ENCODE measurements around the gene TCF15. TPM values are rescaled to one million over a fixed set of nuclear protein-coding genes. Genes with fewer than 3 reads are reported as not detected.
"Not testable (repeated sequence)": the region's sequence is repeated elsewhere in the genome, so short reads cannot be mapped to it uniquely, and the experiment has no call there.

Gene TCF15
- total RNA-seq, 1 experiment from 2014 or later: not detected

DNA sequence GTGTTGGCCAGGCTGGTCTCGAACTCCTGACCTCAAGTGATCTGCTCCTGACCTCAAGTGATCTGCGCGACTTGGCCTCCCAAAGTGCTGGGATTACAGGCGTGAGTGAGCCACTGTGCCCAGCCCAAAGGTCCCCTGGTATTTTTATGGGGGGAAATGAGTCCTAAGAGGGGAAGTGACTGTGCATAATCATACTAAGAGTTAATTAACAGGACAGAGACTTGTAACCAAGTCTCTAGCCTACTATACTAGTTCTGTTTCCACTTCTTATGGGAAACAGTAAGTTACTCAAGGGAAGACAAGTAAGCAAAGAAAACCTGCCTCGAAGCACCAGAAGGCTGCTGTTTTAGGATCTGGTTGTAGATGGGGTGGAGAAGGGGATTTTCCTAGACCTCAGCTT, 27.9 kb downstream of the TCF15 start:
- DNase-seq (ENCODE audit: low read depth): no peak

DNA sequence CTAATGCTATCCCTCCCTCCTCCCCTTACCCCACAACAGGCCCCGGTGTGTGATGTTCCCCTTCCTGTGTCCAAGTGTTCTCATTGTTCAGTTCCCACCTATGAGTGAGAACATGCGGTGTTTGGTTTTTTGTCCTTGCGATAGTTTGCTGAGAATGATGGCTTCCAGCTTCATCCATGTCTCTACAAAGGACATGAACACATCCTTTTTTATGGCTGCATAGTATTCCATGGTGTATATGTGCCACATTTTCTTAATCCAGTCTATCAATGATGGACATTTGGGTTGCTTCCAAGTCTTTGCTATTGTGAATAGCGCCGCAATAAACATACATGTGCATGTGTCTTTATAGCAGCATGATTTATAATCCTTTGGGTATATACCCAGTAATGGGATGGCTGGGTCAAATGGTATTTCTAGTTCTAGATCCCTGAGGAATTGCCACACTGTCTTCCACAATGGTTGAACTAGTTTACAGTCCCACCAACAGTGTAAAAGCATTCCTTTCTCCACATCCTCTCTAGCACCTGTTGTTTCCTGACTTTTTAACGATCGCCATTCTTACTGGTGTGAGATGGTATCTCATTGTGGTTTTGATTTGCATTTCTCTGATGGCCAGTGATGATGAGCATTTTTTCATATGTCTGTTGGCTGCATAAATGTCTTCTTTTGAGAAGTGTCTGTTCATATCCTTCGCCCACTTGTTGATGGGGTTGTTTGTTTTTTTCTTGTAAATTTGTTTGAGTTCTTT, 31.0 kb downstream of the TCF15 start:
- not testable (repeated sequence) for DNase-seq (ENCODE audit: low read depth)

DNA sequence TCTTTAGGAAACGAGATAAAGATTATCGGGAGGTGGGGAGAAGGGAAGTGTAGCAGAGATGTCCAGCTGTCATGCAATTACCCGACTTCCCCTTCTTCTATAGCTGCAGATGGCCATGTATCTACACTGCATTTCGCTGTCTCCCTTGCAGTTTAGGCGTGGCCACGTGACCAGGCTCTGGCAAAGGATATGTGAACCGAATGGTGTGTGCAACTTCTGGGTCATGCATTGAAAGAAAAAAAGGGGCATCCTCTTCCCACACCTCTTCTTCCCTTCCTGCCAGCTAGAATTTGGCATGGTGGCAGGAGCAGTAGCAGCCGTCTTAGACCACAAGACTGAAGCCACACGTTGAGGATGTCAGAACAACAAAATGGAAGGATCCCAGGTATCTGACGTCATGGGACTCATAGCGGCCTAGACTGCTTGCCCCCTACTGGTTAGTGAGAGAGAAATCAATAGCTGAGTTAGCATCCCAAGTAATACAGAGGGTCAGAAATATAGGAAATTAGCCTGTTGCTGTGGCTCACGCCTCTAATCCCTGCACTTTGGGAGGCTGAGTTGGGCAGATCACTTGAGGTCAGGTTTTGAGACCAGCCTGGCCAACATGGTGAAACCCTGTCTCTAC, 32.8 kb downstream of the TCF15 start:
- peak; percentile 73 for DNase-seq (ENCODE audit: low read depth)

DNA sequence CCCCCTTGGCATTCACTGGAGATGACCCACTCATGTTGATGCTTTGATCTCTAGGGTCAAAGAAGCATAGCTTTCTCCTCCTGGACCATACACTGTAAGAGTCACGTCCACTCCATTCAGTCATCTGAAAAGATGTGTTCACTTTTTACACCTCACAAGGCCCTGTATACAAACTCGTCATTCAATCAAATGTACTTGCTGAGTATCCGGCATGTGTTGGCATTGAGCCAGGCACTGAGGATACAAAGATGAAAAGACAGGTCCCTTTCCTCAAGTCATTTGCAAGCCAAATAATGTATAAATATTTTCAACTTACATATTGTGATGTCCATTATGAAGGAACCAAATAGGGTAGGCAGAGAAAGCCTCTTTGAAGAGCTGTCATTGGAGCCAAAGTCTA, 34.0 kb downstream of the TCF15 start:
- DNase-seq (ENCODE audit: low read depth): no peak

DNA sequence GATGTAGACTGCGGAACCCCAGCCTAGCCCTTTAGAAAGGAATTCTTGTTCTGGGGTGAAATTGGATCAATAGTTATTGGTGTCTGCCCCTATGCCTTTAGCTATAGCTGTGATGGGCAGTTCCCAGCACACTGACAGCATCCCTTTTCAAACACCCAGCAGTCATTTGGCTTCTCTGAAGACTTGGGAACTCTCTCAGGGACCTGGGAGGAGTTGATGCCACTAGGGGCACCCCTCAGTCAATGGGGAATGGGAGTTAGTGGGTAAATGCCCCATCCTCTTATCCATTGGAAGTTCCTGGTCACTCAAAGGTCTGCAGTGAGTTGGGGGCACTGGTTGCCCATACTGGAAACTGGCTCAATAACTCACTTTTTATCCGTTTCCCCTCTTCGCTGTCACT, 34.9 kb downstream of the TCF15 start:
- DNase-seq (ENCODE audit: low read depth): no peak

DNA sequence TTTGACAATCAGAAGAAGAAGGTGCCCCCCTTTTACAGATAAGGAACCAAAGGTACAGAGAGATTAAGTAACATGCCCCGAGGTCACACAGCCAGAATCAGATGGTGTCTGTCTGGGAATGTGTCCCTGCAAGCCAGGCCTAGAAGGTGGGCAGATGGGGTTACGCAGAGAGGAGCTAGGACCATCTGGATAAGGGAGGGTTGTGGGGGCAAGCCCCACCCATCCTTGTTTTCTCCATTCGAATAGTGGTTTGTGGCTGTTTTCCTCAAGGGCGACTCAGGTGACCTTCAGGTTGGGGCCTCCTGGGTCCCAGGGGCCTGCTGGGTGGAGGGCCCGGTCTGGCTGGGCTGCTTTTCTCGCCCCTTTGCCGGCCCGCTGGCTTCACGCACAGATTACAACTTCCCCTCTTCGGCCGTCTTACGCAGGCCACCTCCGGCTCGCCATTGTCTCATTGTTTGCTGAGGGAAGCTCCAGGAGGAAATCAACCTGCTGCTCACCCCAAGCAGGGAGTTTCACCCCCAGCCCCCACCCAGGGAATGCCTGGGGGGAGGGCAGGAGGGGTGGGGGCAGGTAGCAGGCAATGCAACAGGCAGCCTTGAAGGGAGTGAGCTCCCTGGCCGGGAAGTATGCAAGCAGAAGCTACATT, 35.7 kb downstream of the TCF15 start:
- no peak for DNase-seq (ENCODE audit: low read depth)

DNA sequence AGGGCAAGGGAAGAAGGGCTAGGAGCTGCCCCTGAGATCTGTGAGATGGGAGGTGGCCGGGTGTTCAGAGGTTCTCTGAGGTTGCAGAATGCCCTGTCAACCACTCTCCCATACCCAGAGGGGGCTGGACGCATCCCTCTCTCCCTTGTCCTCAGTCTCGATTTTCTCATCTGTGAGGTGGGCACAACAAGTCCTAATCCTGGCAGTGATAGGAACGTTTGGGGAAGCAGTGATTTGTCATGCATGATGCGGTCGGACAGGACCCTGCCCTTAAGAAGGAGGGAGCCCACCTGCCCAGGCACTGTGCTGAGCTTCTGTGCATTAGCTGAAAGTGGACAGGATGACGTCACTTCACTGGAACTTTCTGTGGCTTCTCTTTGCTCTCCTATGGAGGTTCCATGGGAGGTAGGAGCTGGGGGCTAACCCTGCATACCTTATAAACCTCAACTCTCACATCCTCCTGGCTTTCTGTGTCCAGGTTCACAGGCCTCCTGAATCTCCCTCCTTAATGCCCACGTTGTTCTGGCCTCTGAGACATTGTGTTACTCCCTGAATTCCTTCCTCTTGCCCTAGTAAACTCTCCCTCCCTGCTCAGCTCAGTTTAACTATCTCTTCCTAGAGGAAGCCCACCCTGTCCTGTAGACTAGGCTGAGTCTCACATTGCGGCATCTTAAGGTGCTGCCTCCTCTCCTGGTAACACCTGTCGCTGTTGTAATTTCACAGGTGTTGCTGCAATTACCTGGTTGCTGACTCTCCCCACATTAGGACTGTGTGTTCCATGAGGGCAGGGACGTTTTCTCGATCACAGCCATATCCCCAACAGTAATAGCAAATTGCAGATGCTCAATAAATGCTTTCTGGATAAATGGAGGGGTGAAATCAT, 36.5 kb downstream of the TCF15 start:
- peak; percentile 51 for DNase-seq (ENCODE audit: low read depth)

DNA sequence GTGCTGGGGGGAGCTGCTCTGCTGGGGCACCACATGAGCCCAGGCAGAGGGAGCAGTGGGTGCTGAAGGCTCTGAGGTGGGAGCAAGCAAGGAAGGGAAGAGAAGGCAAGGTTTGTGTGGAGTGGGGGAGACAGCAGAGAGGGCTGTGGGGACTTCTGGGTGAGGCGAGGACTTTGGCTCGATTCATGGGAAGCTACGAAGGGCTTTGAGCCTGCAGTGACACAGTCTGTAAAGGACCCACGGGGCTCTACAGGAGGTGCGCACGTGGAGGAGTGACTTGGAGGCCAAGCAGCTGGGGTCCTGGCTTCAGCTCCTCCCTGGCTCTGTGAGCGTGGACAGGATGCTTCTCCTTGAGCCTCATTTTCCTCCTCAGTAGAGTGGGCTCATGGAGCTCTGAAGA, 37.4 kb downstream of the TCF15 start:
- DNase-seq (ENCODE audit: low read depth): no peak

DNA sequence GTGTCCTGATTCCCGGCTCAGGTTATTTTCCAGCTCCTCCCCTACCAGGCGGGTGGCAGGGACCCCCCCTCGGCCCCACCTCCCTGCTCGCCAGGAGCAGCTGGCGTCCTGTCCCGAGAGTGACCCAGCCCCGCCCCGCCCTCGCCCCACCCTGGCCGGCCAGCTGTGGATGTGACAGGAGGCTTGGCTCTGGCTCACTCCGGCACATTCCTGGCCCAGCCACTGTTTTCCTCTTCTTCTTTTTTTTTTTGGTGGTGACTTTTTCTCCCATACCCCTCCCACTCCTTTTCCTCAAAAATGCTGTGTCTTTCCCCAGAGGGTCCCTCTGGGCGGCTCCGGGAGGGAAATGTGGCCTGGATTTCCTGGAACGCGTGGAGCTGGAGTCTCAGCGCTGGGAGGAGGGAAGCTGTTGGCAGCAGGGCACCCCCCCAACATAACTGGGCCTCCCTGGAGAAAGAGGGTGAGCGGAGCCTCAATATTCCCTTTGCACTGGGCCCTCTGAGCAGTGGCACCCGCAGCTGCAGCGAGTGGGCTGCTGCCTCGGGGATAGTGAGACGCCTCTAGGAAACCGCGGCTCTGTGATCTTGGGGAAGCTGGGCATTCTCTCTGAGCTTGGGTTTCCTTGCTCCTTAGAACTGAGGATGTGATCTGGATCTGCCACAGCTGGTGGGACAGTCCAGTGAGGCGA, 38.2 kb downstream of the TCF15 start:
- peak; percentile 27 for DNase-seq (ENCODE audit: low read depth)

DNA sequence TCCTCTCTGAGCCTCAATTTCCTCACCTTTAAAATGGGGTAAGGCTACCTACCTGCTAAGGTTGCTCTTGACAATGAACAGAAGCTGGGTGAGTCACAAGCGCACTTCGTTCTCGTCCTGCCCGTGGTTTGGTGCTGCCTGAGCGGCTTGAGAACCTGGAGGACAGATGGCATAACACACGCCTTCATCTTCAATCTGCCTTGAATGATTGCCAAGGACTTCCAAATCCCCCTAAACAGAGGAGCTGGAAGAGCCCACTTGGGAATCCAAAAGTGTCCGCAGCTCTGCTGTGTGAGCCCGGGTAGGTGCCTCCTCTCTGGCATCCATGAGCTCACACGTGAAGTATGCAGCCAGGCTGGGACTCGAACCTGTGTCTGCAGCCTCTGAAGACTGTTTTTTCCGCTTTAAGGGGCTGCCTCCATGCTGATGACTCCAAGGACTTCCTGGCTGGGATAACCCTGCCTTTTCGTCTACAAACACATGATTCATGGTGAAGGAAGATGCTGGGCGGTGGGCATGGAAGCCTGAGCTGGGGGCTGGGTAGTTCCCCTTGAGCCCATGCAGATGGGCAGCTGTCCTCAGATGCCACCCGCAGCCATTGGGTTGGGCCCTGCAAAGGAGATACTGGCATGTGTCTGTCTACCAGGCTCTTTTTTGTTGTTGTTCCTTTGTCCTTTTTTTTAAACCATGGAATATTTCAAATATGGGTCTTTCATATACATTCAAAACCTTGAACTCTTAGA, 41.3 kb downstream of the TCF15 start:
- DNase-seq (ENCODE audit: low read depth): no peak

DNA sequence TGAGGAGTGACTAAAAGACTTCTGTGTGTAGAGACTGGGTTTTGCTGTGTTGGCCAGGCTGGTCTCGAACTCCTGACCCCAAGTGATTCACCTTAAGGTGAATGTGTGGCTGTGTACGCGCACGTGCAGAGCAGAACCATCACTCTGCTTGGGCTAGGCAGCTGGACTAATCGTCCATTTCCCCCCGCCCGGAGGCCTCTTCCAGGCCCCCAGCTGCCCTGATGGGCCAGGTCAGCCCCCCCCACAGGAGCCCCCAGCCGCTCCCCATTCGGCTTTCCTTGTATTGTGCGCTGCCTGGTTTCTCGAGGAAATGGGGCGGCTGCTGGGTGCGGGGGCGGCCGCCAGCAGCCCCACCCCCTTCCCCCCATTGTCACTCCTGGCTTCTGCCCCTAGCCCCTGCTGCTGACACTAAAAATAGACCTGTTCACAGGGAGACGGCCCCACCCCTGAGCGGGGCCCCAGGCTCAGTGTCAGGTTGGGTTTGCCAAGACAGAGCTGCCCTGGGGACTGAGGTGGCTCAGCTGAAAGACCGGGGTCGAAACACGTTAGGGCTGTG, 41.9 kb downstream of the TCF15 start:
- peak; percentile 28 for DNase-seq (ENCODE audit: low read depth)

DNA sequence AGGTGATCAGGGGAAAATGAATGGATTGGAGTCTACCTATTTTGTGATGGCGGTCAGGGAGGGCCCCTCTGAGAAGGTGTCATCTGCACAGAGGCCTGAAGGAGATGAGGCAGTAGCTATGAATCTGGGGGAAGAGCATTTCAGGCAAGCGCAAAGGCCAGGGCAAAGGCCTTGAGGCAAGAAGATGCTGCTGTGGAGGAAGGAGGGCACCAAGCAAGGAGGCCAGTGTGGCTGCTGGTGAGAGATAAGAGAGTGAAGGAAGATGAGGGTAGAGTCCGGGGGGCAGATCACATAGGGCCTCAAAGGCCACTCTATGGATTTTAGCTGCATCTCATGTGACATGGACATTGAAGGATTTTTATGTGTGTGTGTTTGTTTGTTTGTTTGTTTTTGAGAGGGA, 45.9 kb downstream of the TCF15 start:
- DNase-seq (ENCODE audit: low read depth): no peak

DNA sequence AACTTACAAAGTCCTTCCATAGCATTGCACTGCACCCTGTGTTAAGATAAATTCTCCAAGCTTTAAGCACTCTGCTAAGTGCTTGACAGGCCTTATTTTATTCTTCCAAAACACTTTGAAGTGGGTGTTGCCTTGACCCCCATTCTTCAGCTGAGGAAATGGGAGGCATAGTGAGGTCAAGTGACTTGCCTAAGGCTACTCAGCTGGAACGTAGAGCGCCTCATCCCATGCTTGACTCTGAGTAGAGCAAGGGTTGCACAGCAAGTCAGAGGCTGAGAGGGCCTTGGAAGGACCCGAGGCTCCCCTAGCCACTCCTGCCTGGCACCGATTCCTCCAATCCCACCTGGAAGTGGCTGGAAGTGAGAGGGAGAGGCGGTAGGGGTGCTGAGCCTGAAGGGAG, 46.9 kb downstream of the TCF15 start:
- DNase-seq (ENCODE audit: low read depth): no peak

DNA sequence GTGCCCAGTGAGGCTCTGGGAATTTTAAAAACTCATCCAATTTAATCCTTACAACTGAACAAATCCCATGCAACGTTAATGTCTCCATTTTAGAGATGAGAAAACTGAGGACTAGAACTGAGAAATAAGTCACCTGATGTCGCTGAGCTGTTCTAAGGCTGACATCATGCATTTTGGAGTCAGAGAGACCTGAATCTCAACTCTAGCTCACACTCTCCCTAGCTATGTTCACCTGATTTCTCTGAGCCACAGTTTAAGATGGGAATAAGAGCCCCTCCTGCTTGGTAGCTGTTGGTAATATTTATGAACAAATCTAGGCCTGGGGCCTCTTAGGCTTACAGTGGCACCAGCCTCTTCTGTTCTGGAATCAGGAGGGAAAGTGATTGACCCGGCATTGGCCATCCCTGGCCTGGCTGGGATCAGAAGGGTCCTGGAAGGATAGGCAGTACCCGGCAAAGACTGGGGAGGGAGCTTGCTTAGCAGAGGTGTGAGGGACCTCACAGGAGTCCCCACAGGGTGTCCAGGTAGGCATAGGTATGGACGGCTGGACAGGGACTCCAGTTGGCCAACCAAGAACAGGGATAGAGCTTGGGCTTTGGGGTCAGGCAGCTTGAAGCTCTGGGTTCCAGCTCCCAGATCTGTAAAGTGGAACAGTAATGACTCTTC, 47.7 kb downstream of the TCF15 start:
- no peak for DNase-seq (ENCODE audit: low read depth)

DNA sequence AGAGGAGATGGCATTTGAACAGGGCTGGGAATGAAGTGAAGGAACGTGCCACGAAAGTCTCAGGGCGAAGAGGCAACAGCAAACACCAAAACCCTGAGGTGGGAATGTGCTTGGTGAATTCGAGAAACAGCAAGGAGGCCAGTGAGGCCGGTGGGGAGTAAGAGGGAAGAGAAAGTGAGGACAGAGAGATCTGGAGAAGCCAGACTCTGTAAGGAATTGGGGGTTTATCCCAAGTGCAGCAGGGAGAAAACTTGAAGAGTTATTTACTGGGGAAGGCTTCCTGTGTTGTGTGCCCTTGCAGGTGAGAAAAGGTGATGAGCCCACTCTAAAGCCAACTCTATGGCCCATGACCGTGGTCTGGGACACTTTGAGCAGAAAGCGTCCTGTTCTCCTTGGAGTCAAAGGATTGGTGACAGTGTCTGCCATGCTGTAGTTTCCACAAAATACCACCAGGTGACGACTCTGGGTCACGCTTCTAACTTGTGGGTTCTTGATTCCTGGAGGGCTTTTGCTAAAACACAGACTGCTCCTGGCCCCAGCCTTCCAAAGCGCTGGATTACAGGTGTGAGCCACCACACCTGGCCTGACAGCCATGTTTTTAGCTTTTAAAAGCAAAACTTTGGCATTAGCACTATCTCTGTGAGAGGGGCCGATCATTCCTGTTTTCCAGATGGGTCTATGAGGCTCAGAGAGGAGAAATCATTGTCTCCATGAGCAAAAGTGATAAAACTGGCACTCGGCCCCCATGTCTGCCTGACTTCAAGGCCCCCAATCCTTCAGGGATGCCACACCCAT, 48.5 kb downstream of the TCF15 start:
- peak; percentile 78 for DNase-seq (ENCODE audit: low read depth)

DNA sequence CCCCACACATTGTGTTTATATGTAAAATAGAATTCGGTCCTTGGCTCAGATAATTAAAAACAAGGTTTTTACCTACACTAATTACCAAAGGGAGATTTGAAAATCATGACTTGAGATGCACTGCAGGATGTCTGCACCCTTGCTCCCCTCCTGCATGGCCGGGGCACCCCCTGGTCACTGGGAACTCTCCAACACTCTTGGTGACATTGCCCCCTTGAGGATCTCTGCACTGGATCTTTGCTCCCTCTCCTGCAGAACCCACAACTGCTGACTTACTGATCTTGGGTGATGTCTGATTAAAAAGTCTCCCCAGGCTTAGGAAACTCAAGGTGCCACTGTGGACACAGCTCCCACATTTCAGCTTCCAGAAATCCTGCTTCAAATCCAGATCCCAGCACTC, 49.4 kb downstream of the TCF15 start:
- no peak for DNase-seq (ENCODE audit: low read depth)

DNA sequence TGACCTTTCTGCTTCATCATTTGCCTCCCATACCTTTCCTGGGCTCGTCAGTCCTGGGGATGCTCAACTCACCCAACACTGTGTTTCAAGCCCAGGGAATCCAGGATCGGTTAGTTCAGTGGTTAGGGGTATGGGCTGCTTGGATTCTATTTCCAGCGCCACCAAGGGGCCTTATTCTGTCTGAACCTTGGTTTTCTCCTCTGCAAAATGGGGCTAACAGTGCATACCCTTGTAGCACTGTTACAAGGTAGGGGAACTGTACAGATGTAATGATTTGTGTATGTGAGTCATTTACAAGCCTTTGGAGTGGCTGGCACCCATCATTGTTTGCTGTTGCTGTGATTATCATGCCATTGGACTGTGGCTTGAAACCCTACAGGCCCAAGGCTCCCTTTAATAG, 52.0 kb downstream of the TCF15 start:
- peak; percentile 50 for DNase-seq (ENCODE audit: low read depth)

DNA sequence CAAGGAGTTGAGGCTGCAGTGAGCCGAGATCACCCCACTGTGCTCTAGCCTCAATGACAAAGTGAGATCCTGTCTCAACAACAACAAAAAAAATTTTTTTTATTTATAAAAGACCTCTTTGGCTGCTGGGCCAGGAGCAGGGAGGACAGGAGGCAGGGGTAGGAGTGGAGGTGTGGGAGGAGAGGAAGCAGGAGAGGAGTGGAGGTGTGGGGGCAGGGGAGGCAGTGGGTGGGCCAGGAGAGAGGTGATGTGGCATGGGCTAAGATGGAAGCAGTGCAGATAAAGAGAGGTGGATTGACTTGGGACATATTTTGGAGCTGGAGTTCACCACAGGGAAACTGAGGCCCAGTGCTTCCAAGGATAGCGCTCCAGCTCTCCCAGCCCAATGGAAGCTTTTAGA, 53.1 kb downstream of the TCF15 start:
- DNase-seq (ENCODE audit: low read depth): no peak

DNA sequence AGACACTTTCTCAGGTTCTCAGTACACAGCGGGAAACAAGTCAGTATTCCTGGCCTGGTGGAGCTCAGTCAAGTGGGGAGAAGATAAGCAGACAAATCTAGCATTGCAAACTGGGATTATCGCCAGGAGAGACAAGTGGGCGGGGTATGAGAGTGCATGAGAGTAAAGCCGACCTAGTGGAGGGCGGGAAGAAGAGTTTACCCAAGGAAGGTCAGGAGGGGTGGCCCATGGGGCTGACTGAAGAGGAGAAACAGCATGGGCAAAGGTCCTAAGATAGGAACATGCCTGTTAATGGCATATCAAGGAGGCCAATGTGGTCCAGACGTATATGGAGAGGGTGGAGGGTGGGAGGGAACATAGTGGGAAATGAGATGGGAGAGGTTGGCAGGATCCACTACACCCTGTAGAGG, 54.1 kb downstream of the TCF15 start:
- DNase-seq (ENCODE audit: low read depth): peak; percentile 39
